Measurements from ENCODE around the gene GZMH.

Gene GZMH

DNA sequence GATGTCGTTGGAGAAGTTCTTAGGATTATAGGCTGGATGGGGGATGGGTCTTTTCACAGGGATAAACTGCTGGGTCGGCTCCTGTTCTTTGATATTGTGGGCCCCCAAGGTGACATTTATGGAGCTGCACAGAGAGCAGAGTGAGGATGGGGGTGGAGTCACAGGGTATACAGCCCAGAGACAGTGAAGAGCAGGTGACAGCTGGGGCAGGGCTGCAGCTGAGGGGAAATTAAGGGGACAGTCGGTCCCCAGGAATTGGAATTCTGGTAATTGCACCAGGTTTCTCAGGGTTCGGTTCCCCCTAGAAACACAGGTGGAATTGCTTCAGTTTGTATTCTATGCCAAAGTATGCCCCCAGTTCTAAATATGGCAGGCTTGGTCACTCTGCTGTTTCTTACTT is 22.9 kb upstream of the GZMH start:
- H3K4me3 ChIP-seq (ENCODE audit: control insufficient read depth, low read depth, low read length): no peak overlapping the region
- DNase-seq (ENCODE audit: low read depth): no peak
- TF ChIP-seq, protein P1, sequence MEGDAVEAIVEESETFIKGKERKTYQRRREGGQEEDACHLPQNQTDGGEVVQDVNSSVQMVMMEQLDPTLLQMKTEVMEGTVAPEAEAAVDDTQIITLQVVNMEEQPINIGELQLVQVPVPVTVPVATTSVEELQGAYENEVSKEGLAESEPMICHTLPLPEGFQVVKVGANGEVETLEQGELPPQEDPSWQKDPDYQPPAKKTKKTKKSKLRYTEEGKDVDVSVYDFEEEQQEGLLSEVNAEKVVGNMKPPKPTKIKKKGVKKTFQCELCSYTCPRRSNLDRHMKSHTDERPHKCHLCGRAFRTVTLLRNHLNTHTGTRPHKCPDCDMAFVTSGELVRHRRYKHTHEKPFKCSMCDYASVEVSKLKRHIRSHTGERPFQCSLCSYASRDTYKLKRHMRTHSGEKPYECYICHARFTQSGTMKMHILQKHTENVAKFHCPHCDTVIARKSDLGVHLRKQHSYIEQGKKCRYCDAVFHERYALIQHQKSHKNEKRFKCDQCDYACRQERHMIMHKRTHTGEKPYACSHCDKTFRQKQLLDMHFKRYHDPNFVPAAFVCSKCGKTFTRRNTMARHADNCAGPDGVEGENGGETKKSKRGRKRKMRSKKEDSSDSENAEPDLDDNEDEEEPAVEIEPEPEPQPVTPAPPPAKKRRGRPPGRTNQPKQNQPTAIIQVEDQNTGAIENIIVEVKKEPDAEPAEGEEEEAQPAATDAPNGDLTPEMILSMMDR (conservative IDR thresholded peaks at IDR 0.05; ENCODE audit: control insufficient read depth, insufficient read depth, low read depth, low read length): no peak

GRCh38 chr14:24631749-24632335 is 22.4 kb upstream of the GZMH start:
- H3K4me3 ChIP-seq (ENCODE audit: control insufficient read depth, low read depth, low read length): no peak overlapping the region
- no peak for DNase-seq (ENCODE audit: low read depth)
- TF ChIP-seq, protein P1 (conservative IDR thresholded peaks at IDR 0.05; ENCODE audit: control insufficient read depth, insufficient read depth, low read depth, low read length): no peak

DNA sequence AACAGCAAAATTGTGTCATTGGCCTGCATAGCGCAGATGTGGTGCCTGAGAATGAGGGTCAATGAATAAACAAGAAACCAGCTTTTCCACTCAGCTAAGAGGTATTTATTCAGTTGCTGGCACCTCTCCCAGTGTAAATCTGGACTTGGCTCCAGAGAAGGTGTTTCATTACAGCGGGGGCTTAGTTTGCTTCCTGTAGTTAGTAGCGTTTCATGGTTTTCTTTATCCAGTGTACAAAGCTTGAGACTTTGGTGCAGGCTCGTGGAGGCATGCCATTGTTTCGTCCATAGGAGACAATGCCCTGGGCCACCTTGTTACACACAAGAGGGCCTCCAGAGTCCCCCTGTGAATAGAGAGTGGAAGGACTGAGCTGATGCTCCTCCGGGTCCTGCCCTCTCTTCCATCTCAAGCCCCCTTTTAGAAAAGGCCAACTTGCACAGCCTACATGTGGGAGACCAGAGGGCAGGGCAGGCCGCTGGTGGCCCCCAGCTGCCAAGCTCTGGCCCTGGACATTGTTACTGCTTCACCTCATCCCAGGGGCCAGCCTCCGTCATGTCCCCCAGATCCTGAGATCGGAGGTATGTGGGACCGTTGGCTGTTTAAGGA is 21.5 kb upstream of the GZMH start:
- TF ChIP-seq, protein P1 (conservative IDR thresholded peaks at IDR 0.05; ENCODE audit: control insufficient read depth, insufficient read depth, low read depth, low read length): no peak

GRCh38 chr14:24630087-24630871 is 20.8 kb upstream of the GZMH start:
- no peak for DNase-seq (ENCODE audit: low read depth)
- H3K4me3 ChIP-seq (ENCODE audit: control insufficient read depth, low read depth, low read length): no peak overlapping the region

More for the DNA sequence above, 21.5 kb upstream of the GZMH start:
- H3K4me3 ChIP-seq (ENCODE audit: control insufficient read depth, low read depth, low read length): no peak overlapping the region
- peak; percentile 49 for DNase-seq (ENCODE audit: low read depth)

GRCh38 chr14:24629521-24629920 is 20.0 kb upstream of the GZMH start:
- no peak for DNase-seq (ENCODE audit: low read depth)
- TF ChIP-seq, protein P1 (conservative IDR thresholded peaks at IDR 0.05; ENCODE audit: control insufficient read depth, insufficient read depth, low read depth, low read length): no peak
- no peak overlapping the region for H3K4me3 ChIP-seq (ENCODE audit: control insufficient read depth, low read depth, low read length)

More at GRCh38 chr14:24630087-24630871, 20.8 kb upstream of the GZMH start:
- TF ChIP-seq, protein P1 (conservative IDR thresholded peaks at IDR 0.05; ENCODE audit: control insufficient read depth, insufficient read depth, low read depth, low read length): no peak

GRCh38 chr14:24613747-24614146 is 4.3 kb upstream of the GZMH start:
- no peak overlapping the region for H3K4me3 ChIP-seq (ENCODE audit: control insufficient read depth, low read depth, low read length)
- DNase-seq (ENCODE audit: low read depth): no peak
- TF ChIP-seq, protein P1 (conservative IDR thresholded peaks at IDR 0.05; ENCODE audit: control insufficient read depth, insufficient read depth, low read depth, low read length): no peak
